K562 (cell line): ENCODE measurements around the gene DIPK1B. TPM values are rescaled to one million over a fixed set of nuclear protein-coding genes. Genes with fewer than 3 reads are reported as not detected.

ENCODE experiments used
- ATF3 ChIP-seq, 2 experiments: fragments of 450-650 bp in 1 of 2; sonication (generic) in 1 of 2; formaldehyde crosslinking in 1 of 2; IDR thresholded peaks in 1 of 2; conservative IDR thresholded peaks in 1 of 2; 2 replicates each; pipeline versions ENCODE4 v1.6.1 to v1.8.1; 2016 to 2023; ENCODE audit warnings: mild to moderate bottlenecking in 2 of 2, moderate library complexity in 2 of 2, inconsistent platforms in 1 of 2, missing genetic modification reagents in 1 of 2
- BRD9 ChIP-seq: fragments of 450-650 bp; IDR thresholded peaks from 2 replicates; pipeline ENCODE4 v1.6.1; 2018; ENCODE audit warnings: low read depth; ENCODE audit not compliant: partially characterized antibody
- CSDE1 ChIP-seq, 2 experiments: fragments of 450-650 bp; IDR thresholded peaks; 2 replicates each; pipeline ENCODE4 v1.6.1; 2016; ENCODE audit warnings: mild to moderate bottlenecking in 1 of 2
- KAT2B ChIP-seq: IDR thresholded peaks from one replicate; pipeline ENCODE4 v1.6.1; 2012; ENCODE audit warnings: low read depth, mild to moderate bottlenecking, control low read depth, inconsistent platforms, low read length, moderate library complexity
- MTA3 ChIP-seq: fragments of 450-650 bp; formaldehyde crosslinking; IDR thresholded peaks from 2 replicates; pipeline ENCODE4 v1.6.1; 2017; ENCODE audit warnings: mild to moderate bottlenecking, borderline replicate concordance
- REST ChIP-seq, 2 experiments: fragments of 450-650 bp; formaldehyde crosslinking in 1 of 2; IDR thresholded peaks; 2 replicates each; pipeline versions ENCODE4 v1.4.0 to v1.6.1; 2014 to 2020; ENCODE audit warnings: mild to moderate bottlenecking in 2 of 2, borderline replicate concordance in 1 of 2, low read depth in 1 of 2
- SMAD2 ChIP-seq: fragments of 150-350 bp; IDR thresholded peaks from 2 replicates; pipeline ENCODE4 v1.6.1; 2014; ENCODE audit warnings: low read depth, mild to moderate bottlenecking, low read length
- SNRNP70 ChIP-seq: fragments of 200-400 bp; formaldehyde crosslinking; optimal IDR thresholded peaks from 2 replicates; pipeline ENCODE3; 2017; ENCODE audit warnings: low read depth, low read length
- ZBTB33 ChIP-seq: sonication (generic); formaldehyde crosslinking; IDR thresholded peaks from 2 replicates; pipeline ENCODE4 v1.8.1; 2023; ENCODE audit warnings: mild to moderate bottlenecking, missing genetic modification reagents
- ZHX1 ChIP-seq: fragments of 150-350 bp; conservative IDR thresholded peaks from 2 replicates; pipeline ENCODE4 v1.6.1; 2014; ENCODE audit warnings: low read length
- ZNF232 ChIP-seq: sonication (generic); formaldehyde crosslinking; IDR thresholded peaks from 2 replicates; pipeline ENCODE4 v1.8.0; 2022; ENCODE audit warnings: mild to moderate bottlenecking, missing genetic modification reagents
- ZNF324 ChIP-seq: fragments of 250-450 bp; sonication (Bioruptor Pico); IDR thresholded peaks from 2 replicates; pipeline ENCODE4 v1.4.0; 2020; ENCODE audit warnings: mild to moderate bottlenecking
- ZNF75A ChIP-seq: fragments of 450-650 bp; formaldehyde crosslinking; IDR thresholded peaks from 2 replicates; pipeline ENCODE4 v1.4.0; 2020; ENCODE audit warnings: mild to moderate bottlenecking
- polyA plus RNA-seq, 8 experiments: library from polyadenylated mRNA; depleted of rRNA in 4 of 8; stranded (reverse) in 5 of 8; unstranded in 3 of 8; fragments of >200 nt; fragmentation: Nextera tagmentation in 2 of 8; fragmentation: Illumina TruSeq in 1 of 8; extraction: Ambion mirVana in 2 of 8; extraction: Trizol in 1 of 8; gene quantifications; 2 replicates each; pipeline versions ENCODE4 v1.2.1 to v1.2.3, GENCODE V29; 2011 to 2014; ENCODE audit warnings: inconsistent platforms in 1 of 8, missing spikeins in 1 of 8
- total RNA-seq, 7 experiments: library from RNA; depleted of rRNA in 6 of 7; stranded (reverse); fragments of >200 nt in 6 of 7; fragmentation: Illumina TruSeq in 2 of 7; extraction: Trizol in 2 of 7; gene quantifications; 2 replicates each; pipeline versions ENCODE4 v1.2.1 to v1.2.3, GENCODE V29; 2011 to 2021; ENCODE audit warnings: low replicate concordance in 1 of 7

The DIPK1B gene
- total and polyA plus RNA-seq, 9 of the 15 experiments (the other 6 are each of a cell fraction or from before 2014, with no cell fraction given) = 0.08 to 22.3 (median 5.9) TPM

GRCh38 chr9:136670576-136671253 is 41.7 kb upstream of the DIPK1B start (continued):
- TF ChIP-seq ZBTB33 (CRISPR knock-in tag) (peak; percentile 99), ZNF232 (CRISPR knock-in tag) (no peak), KAT2B (no peak), ZNF324 (no peak), CSDE1 (IDR thresholded peaks at IDR 0.05) (no peak), MTA3 (0 out of 2 replicates have a peak, but pooled peaks have one; percentile 18), ZNF75A (CRISPR knock-in tag) (no peak), ATF3 (IDR thresholded peaks at IDR 0.05) (peak; percentile 41; the same call in 1 of the 2 replicates), ATF3 (CRISPR knock-in tag; conservative IDR thresholded peaks at IDR 0.05) (no peak), SNRNP70 (peak; percentile 94), ZHX1 (no peak), SMAD2 (no peak), BRD9 (no peak), REST (IDR thresholded peaks at IDR 0.05; ENCODE audit: borderline replicate concordance) (no peak), REST (CRISPR knock-in tag; IDR thresholded peaks at IDR 0.05; ENCODE audit: low read depth) (no peak)
